Sigmoid colon (tissue), 7 donors: ENCODE data around the gene RELN. TPM values are rescaled to one million over a fixed set of nuclear protein-coding genes. Genes with fewer than 3 reads are reported as not detected.

ENCODE experiments used
- DNase-seq: peaks from one replicate; pipeline ENCODE4 v3.0.0-alpha.2; 2019
- H3K27ac ChIP-seq, 4 donors: fragments of 200-600 bp; sonication (generic); one replicate each; pipeline ENCODE4 v1.5.1; 2016 to 2019; ENCODE audit warnings: mild to moderate bottlenecking in 1 of 4
- H3K27me3 ChIP-seq, 3 donors: fragments of 200-600 bp; sonication (generic); one replicate each; pipeline ENCODE4 v1.5.1; 2019; ENCODE audit warnings: mild to moderate bottlenecking in 1 of 3
- H3K36me3 ChIP-seq, 4 donors: fragments of 200-600 bp; sonication (generic); one replicate each; pipeline ENCODE4 v1.5.1; 2016 to 2019
- H3K4me1 ChIP-seq, 4 donors: fragments of 200-600 bp; sonication (generic); one replicate each; pipeline ENCODE4 v1.5.1; 2017 to 2019
- H3K4me3 ChIP-seq, 4 donors: fragments of 200-600 bp; sonication (generic); one replicate each; pipeline ENCODE4 v1.5.1; 2017 to 2019; ENCODE audit warnings: mild to moderate bottlenecking in 2 of 4, moderate library complexity in 1 of 4
- H3K9me3 ChIP-seq, 4 donors: fragments of 200-600 bp in 3 of 4; sonication (generic) in 3 of 4; one replicate each; pipeline versions ENCODE4 v1.5.1 to v1.6.1; 2013 to 2019
- CTCF ChIP-seq, 4 experiments: fragments of 450-650 bp in 3 of 4; fragments of 200-600 bp in 1 of 4; IDR thresholded peaks; one replicate each; pipeline ENCODE4 v1.5.1; 2016 to 2019; ENCODE audit warnings: antibody characterized with exemption in 4 of 4, mild to moderate bottlenecking in 3 of 4, moderate library complexity in 2 of 4
- EP300 ChIP-seq, 4 donors: sonication (generic); formaldehyde crosslinking; IDR thresholded peaks; one replicate each; pipeline ENCODE4 v1.6.1; 2017; ENCODE audit warnings: antibody characterized with exemption in 4 of 4
- POLR2A ChIP-seq, 2 donors: fragments of 450-650 bp; IDR thresholded peaks; one replicate each; pipeline ENCODE4 v1.6.1; 2016; ENCODE audit warnings: antibody characterized with exemption in 2 of 2, mild to moderate bottlenecking in 2 of 2, moderate library complexity in 2 of 2
- POLR2AphosphoS5 ChIP-seq, 4 donors: sonication (generic); formaldehyde crosslinking; IDR thresholded peaks; one replicate each; pipeline ENCODE4 v1.6.1; 2017; ENCODE audit warnings: antibody characterized with exemption in 4 of 4
- WGBS, 2 donors: extraction: QIAGEN DNeasy Blood & Tissue Kit; methylation state at CpG; one replicate each; pipeline ENCODE4 v1.1.7; 2013; 5-methylcytosine and 5-hydroxymethylcytosine counted together
- intact Hi-C: fragments of 100-400 bp; cut with DNase I; formaldehyde crosslinking; loops from one replicate; pipeline ENCODE4 v1.15.1; 2023
- polyA plus RNA-seq, 3 donors: library from polyadenylated mRNA; stranded (reverse); fragments of 200-250 nt; gene quantifications; one replicate each; pipeline ENCODE4 v1.2.3, GENCODE V29; 2013
- total RNA-seq, 4 donors: library from RNA; depleted of rRNA; stranded (reverse); fragments of >200 nt; gene quantifications; one replicate each; pipeline ENCODE4 v1.1.0, GENCODE V29; 2016
- donor health status: healthy with polysubstance abuse.
- donor health status: Bipolar disorder and iron deficiency.
- donor health status: healthy.

Gene RELN
- total and polyA plus RNA-seq, 7 donors: under 0.01 to 9.2 (median 4.3) TPM; not detected in 1

- no peak for DNase-seq
- 60 to 66% methylated on average over 6 of the region's 6 CpGs for WGBS, 2 donors
- H3K27ac ChIP-seq: no peak overlapping the region
- no peaks in the 10 kb centered on the region for H3K27me3 ChIP-seq
- no peak overlapping the region for H3K4me3 ChIP-seq
- no peaks in the 10 kb centered on the region for H3K4me1 ChIP-seq
- H3K9me3 ChIP-seq: no peaks in the 10 kb centered on the region
- H3K36me3 ChIP-seq: no peaks in the 10 kb centered on the region
- intact Hi-C loops: no loop called here
- TF ChIP-seq POLR2A (IDR thresholded peaks at IDR 0.05) (no peak), CTCF (IDR thresholded peaks at IDR 0.05) (no peak), EP300 (IDR thresholded peaks at IDR 0.05) (no peak), POLR2AphosphoS5 (IDR thresholded peaks at IDR 0.05) (no peak)
Measured at GRCh38 chr7:103809229-103809994, 180.0 kb downstream of the RELN start.

GRCh38 chr7:103805346-103805745, 184.1 kb downstream of the RELN start:
- WGBS, 2 donors: 89 to 92% methylated on average over 2 of the region's 2 CpGs

GRCh38 chr7:103803631-103804030, 185.8 kb downstream of the RELN start:
- H3K27ac ChIP-seq: no peak overlapping the region

More at GRCh38 chr7:103805346-103805745, 184.1 kb downstream of the RELN start:
- Histone ChIP-seq H3K36me3 (no peaks in the 10 kb centered on the region), H3K4me1 (no peaks in the 10 kb centered on the region), H3K27ac (no peak overlapping the region), H3K4me3 (no peak overlapping the region), H3K9me3 (no peaks in the 10 kb centered on the region), H3K27me3 (no peaks in the 10 kb centered on the region)
- no peak for TF ChIP-seq POLR2AphosphoS5 (IDR thresholded peaks at IDR 0.05)
- TF ChIP-seq EP300 (IDR thresholded peaks at IDR 0.05): no peak
- no peak for TF ChIP-seq POLR2A (IDR thresholded peaks at IDR 0.05)
- TF ChIP-seq CTCF (IDR thresholded peaks at IDR 0.05): no peak
- intact Hi-C loops: no loop called here
- DNase-seq: no peak

GRCh38 chr7:103799298-103799697, 190.2 kb downstream of the RELN start:
- Histone ChIP-seq H3K9me3 (no peaks in the 10 kb centered on the region), H3K27me3 (no peaks in the 10 kb centered on the region), H3K4me1 (no peaks in the 10 kb centered on the region), H3K27ac (no peak overlapping the region), H3K36me3 (no peaks in the 10 kb centered on the region), H3K4me3 (no peak overlapping the region)
- 56 to 62% methylated on average over 1 of the region's 1 CpG for WGBS, 2 donors
- TF ChIP-seq EP300 (IDR thresholded peaks at IDR 0.05) (no peak), POLR2AphosphoS5 (IDR thresholded peaks at IDR 0.05) (no peak), POLR2A (IDR thresholded peaks at IDR 0.05) (no peak), CTCF (IDR thresholded peaks at IDR 0.05) (no peak)
- no peak for DNase-seq
- intact Hi-C loops: no loop called here

More at GRCh38 chr7:103803631-103804030, 185.8 kb downstream of the RELN start:
- intact Hi-C loops: no loop called here
- no peak overlapping the region for H3K4me3 ChIP-seq
- H3K9me3 ChIP-seq: no peaks in the 10 kb centered on the region
- TF ChIP-seq POLR2A (IDR thresholded peaks at IDR 0.05): no peak
- no peak for TF ChIP-seq CTCF (IDR thresholded peaks at IDR 0.05)
- no peaks in the 10 kb centered on the region for H3K4me1 ChIP-seq
- DNase-seq: no peak
- 67% methylated on average over 1 of the region's 1 CpG for WGBS, 2 donors
- H3K36me3 ChIP-seq: no peaks in the 10 kb centered on the region
- H3K27me3 ChIP-seq: no peaks in the 10 kb centered on the region
